H1 (cell line): ENCODE measurements around the gene STAT4. TPM values are rescaled to one million over a fixed set of nuclear protein-coding genes. Genes with fewer than 3 reads are reported as not detected.

Source experiments
- HDAC2 ChIP-seq, 2 experiments: fragments of 300-600 bp in 1 of 2; sonication (generic) in 1 of 2; IDR thresholded peaks; 2 replicates each; pipeline ENCODE4 v1.6.1; 2011 to 2012; ENCODE audit warnings: low read depth in 2 of 2, low read length in 2 of 2, mild to moderate bottlenecking in 2 of 2, moderate library complexity in 2 of 2, borderline replicate concordance in 1 of 2, inconsistent platforms in 1 of 2
- SIX5 ChIP-seq: IDR thresholded peaks from 2 replicates; pipeline ENCODE4 v1.6.1; 2011; ENCODE audit warnings: mild to moderate bottlenecking, low read depth, low read length
- polyA plus RNA-seq, 7 experiments: library from polyadenylated mRNA; depleted of rRNA in 3 of 7; stranded (reverse) in 5 of 7; unstranded in 2 of 7; fragments of >200 nt in 5 of 7; fragments of 200-250 nt in 2 of 7; gene quantifications; 1 replicate in 5 of 7; 2 replicates in 1 of 7; 4 replicates in 1 of 7; pipeline versions ENCODE4 v1.2.1 to v1.2.3, GENCODE V29; 2011 to 2013; ENCODE audit warnings: missing spikeins in 2 of 7, mixed read lengths in 2 of 7
- total RNA-seq: library from RNA; stranded (reverse); fragmentation: NEBNext Ultra II Directional; extraction: Animal tissue kit (Norgen Biotek cat#: 25700); gene quantifications from 2 replicates; pipeline ENCODE4 v1.2.1, GENCODE V29; 2021

STAT4 gene
- total and polyA plus RNA-seq, 2 of the 8 experiments (the other 6 are each of a cell fraction or from before 2014, with no cell fraction given): 0.36 to 0.63 TPM

- TF ChIP-seq HDAC2 (IDR thresholded peaks at IDR 0.05; ENCODE audit: borderline replicate concordance in 1 of 2, low read depth in 2 of 2, low read length in 2 of 2) (no peak), SIX5 (no peak)
Measured at GRCh38 chr2:191036363-191036762, 114.4 kb downstream of the STAT4 start (continued).
